ENCODE results near the gene AFAP1. TPM values are rescaled to one million over a fixed set of nuclear protein-coding genes. Genes with fewer than 3 reads are reported as not detected.

AFAP1 gene
- total RNA-seq, 4 donors from 2014 or later, result 25.1 to 56.9 (median 26.4) TPM

- H3K36me3 ChIP-seq, result no peaks in the 10 kb centered on the region
- no peak overlapping the region for H3K4me3 ChIP-seq
- in situ Hi-C loops (cut with MboI; ENCODE audit: low pct_ligation_motif_present in 1 of 4, low pct_unique_long_range_greater_than_20kb in 1 of 4, low sequenced_read_pairs in 3 of 4), result no loop called here
- DNase-seq, result no peak
- H3K27ac ChIP-seq, result no peak overlapping the region
- peaks cover 1% of the 10 kb centered on the region for H3K27me3 ChIP-seq
- no peaks in the 10 kb centered on the region for H3K9me3 ChIP-seq
- H3K4me1 ChIP-seq, result no peaks in the 10 kb centered on the region
- intact Hi-C loops (cut with DNase I; ENCODE audit: low total_unique reads), result no loop called here
- WGBS, 2 donors (ENCODE audit: low coverage in 1 of 2), result 90% methylated on average over 28 of the region's 37 CpGs; no CpG with 5 or more reads in 1 of the 2 donors
- TF ChIP-seq POLR2AphosphoS5 (IDR thresholded peaks at IDR 0.05), result no peak
- no peak for TF ChIP-seq EP300 (IDR thresholded peaks at IDR 0.05; ENCODE audit: low read depth)
- TF ChIP-seq POLR2A (IDR thresholded peaks at IDR 0.05), result no peak
- TF ChIP-seq, protein P1, sequence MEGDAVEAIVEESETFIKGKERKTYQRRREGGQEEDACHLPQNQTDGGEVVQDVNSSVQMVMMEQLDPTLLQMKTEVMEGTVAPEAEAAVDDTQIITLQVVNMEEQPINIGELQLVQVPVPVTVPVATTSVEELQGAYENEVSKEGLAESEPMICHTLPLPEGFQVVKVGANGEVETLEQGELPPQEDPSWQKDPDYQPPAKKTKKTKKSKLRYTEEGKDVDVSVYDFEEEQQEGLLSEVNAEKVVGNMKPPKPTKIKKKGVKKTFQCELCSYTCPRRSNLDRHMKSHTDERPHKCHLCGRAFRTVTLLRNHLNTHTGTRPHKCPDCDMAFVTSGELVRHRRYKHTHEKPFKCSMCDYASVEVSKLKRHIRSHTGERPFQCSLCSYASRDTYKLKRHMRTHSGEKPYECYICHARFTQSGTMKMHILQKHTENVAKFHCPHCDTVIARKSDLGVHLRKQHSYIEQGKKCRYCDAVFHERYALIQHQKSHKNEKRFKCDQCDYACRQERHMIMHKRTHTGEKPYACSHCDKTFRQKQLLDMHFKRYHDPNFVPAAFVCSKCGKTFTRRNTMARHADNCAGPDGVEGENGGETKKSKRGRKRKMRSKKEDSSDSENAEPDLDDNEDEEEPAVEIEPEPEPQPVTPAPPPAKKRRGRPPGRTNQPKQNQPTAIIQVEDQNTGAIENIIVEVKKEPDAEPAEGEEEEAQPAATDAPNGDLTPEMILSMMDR (IDR thresholded peaks at IDR 0.05), result no peak
Observed at GRCh38 chr4:7739077-7739917, 200.4 kb downstream of the AFAP1 start.

DNA sequence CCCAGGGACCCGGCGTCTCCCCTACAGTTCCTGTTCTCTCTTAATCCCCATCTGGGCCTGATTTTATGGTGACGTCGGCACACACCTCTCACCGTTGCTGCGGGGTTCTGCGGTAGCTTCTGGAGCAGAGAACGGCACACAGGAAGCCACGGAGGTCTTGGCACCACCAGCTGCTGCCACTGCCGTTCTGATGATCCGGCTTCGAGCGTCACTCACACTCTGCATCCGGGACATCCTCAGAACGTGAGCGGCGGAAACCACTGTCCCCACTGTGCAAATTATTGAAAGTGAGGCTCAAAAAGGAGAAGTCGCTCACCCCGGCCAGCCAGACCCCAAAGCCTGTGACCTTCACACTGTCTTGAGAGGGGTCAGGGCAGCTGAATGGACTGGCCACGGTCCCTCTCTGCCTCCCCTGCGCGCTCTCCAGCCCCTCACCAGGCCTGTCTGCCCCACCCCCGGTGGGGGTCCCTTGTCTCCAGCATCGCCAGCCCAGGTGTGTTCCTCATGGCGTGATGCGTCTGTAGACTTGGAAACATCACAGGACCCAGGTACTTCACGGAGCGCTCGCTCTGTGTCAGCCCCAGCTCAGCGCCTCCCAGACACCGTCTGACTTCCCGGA lies 201.1 kb downstream of the AFAP1 start:
- DNase-seq, result no peak
- WGBS, 2 donors (ENCODE audit: low coverage in 1 of 2), result 94 to 100% methylated on average over 1 to 29 of the region's 32 CpGs
- H3K27ac ChIP-seq, result no peak overlapping the region
- in situ Hi-C loops (cut with MboI; ENCODE audit: low pct_ligation_motif_present in 1 of 4, low pct_unique_long_range_greater_than_20kb in 1 of 4, low sequenced_read_pairs in 3 of 4) (no loop called here), intact Hi-C loops (cut with DNase I; ENCODE audit: low total_unique reads) (no loop called here)
- peaks cover 3% of the 10 kb centered on the region for H3K27me3 ChIP-seq
- H3K36me3 ChIP-seq, result no peaks in the 10 kb centered on the region
- H3K4me3 ChIP-seq, result no peak overlapping the region
- TF ChIP-seq, protein P1 (IDR thresholded peaks at IDR 0.05), result no peak
- TF ChIP-seq EP300 (IDR thresholded peaks at IDR 0.05; ENCODE audit: low read depth) (no peak), POLR2AphosphoS5 (IDR thresholded peaks at IDR 0.05) (no peak), POLR2A (IDR thresholded peaks at IDR 0.05) (no peak)
- no peaks in the 10 kb centered on the region for H3K4me1 ChIP-seq
- no peaks in the 10 kb centered on the region for H3K9me3 ChIP-seq

DNA sequence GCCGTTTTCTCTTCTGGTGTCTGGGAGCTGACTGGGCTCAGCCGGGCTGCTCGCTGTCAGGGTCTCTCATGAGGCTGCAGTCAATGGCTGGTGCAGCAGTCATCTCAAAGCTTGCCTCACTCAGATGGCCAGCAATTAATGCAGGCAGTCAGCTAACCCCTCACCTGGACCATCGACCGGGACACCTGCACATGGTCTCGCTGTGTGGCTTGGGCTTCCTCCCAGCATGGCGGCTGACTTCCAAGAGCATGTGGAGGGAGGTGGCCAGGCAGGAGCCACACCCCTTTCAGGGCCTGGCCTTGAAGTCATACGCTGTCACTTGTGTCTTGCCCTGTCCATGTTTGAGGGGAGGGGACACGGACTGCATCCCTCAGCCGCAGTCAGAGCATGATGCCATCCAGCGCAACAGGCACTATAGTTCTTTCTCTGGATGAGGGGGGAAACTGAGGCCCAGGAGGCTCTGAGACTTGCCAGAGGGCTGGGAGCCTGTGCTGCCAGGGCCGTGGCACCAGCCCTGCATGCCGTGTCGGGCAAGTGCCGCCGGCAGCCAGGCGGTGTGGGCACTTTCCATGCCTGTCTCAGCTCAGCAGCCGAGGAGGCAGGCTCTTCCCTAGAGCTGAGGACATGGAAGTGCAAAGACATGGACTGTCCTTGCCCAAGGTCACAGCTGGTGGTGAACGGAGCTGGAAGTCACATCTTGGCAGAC lies 201.8 kb downstream of the AFAP1 start:
- Histone ChIP-seq H3K4me3 (no peak overlapping the region), H3K36me3 (no peaks in the 10 kb centered on the region), H3K27me3 (peaks cover 3% of the 10 kb centered on the region), H3K4me1 (no peaks in the 10 kb centered on the region), H3K9me3 (no peaks in the 10 kb centered on the region), H3K27ac (no peak overlapping the region)
- WGBS, 2 donors (ENCODE audit: low coverage in 1 of 2), result 95% methylated on average over 17 of the region's 19 CpGs; no CpG with 5 or more reads in 1 of the 2 donors
- intact Hi-C loops (cut with DNase I; ENCODE audit: low total_unique reads) (no loop called here), in situ Hi-C loops (cut with MboI; ENCODE audit: low pct_ligation_motif_present in 1 of 4, low pct_unique_long_range_greater_than_20kb in 1 of 4, low sequenced_read_pairs in 3 of 4) (no loop called here)
- DNase-seq, result no peak
- no peak for TF ChIP-seq POLR2AphosphoS5 (IDR thresholded peaks at IDR 0.05)
- TF ChIP-seq, protein P1 (IDR thresholded peaks at IDR 0.05), result no peak

DNA sequence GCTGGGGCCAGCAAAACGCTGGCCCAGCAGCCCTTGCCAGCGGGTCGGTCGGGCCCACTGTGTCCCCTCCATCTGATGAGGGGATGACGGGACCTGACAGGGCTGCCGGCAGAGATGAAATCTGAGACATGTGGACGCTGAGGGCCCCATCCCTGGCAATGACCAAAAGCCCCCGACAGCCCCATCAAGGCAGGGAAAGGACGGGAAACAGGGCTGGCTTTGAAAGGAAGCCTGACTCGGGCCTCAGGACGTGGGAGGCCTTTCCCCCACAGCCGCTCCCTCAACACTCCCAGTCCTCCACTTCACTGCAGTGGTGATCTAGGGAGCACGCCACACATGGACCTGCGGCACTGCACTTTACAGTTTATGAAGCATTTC lies 202.4 kb downstream of the AFAP1 start:
- Histone ChIP-seq H3K27ac (no peak overlapping the region), H3K4me1 (no peaks in the 10 kb centered on the region), H3K4me3 (no peak overlapping the region), H3K27me3 (peaks cover 3% of the 10 kb centered on the region), H3K9me3 (no peaks in the 10 kb centered on the region), H3K36me3 (no peaks in the 10 kb centered on the region)
- WGBS, 2 donors (ENCODE audit: low coverage in 1 of 2), result 85% methylated on average over 14 of the region's 14 CpGs; no CpG with 5 or more reads in 1 of the 2 donors
- in situ Hi-C loops (cut with MboI; ENCODE audit: low pct_ligation_motif_present in 1 of 4, low pct_unique_long_range_greater_than_20kb in 1 of 4, low sequenced_read_pairs in 3 of 4), result no loop called here
- no peak for TF ChIP-seq POLR2A (IDR thresholded peaks at IDR 0.05)
- intact Hi-C loops (cut with DNase I; ENCODE audit: low total_unique reads), result no loop called here
- DNase-seq, result no peak

All from transverse colon (tissue), 4 donors.